ENCODE measurements around the gene ASPSCR1. TPM values are rescaled to one million over a fixed set of nuclear protein-coding genes. Genes with fewer than 3 reads are reported as not detected.

Gene ASPSCR1
- total and polyA plus RNA-seq, 2 of the 13 experiments (the other 11 are each of a cell fraction or from before 2014, with no cell fraction given): 274 to 314 TPM

DNA sequence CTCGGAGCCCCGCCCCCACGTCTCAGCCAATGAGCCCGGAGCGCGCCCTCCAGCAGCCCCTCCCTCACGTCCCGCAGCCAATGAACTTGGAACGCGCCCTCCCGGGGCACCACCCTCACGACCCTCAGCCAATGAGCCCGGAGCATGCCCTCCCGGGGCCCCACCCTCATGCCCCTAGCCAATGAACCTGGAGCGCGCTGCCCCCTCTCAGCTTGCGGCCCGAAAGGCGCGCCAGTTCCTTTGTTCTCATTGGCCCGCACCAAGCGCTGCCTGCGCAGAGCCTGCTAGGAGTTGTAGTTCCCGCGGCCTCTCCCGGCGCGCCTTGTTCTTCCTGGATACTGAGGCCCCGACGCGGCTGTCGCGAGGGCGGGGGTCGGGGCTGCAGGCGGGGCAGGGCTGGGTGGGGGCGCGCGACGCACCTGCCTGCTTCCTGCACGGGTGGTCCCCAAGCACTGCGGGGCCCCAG lies 45.6 kb downstream of the ASPSCR1 start, which contains the start of gene LRRC45 (continued):
- TF ChIP-seq, protein P1, sequence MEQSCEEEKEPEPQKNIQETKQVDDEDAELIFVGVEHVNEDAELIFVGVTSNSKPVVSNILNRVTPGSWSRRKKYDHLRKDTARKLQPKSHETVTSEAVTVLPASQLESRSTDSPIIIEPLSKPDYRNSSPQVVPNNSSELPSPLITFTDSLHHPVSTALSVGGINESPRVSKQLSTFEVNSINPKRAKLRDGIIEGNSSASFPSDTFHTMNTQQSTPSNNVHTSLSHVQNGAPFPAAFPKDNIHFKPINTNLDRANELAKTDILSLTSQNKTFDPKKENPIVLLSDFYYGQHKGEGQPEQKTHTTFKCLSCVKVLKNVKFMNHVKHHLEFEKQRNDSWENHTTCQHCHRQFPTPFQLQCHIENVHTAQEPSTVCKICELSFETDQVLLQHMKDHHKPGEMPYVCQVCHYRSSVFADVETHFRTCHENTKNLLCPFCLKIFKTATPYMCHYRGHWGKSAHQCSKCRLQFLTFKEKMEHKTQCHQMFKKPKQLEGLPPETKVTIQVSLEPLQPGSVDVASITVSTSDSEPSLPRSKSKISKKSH (CRISPR knock-in tag; IDR thresholded peaks at IDR 0.05; ENCODE audit: borderline replicate concordance): no peak
- TF ChIP-seq GZF1 (CRISPR knock-in tag; IDR thresholded peaks at IDR 0.05) (no peak), HOXA9 (CRISPR knock-in tag; IDR thresholded peaks at IDR 0.05; ENCODE audit: borderline replicate concordance) (no peak; the same call in 1 of the 2 replicates), FLYWCH1 (CRISPR knock-in tag; IDR thresholded peaks at IDR 0.05) (no peak), SMARCE1 (IDR thresholded peaks at IDR 0.05; ENCODE audit: borderline replicate concordance) (no peak), PPARG (CRISPR knock-in tag; conservative IDR thresholded peaks at IDR 0.05) (no peak), ZNF430 (CRISPR knock-in tag; IDR thresholded peaks at IDR 0.05) (no peak), FOSL2 (CRISPR knock-in tag; IDR thresholded peaks at IDR 0.05) (no peak), SMAD3 (CRISPR knock-in tag; IDR thresholded peaks at IDR 0.05) (no peak), ZNF121 (CRISPR knock-in tag; IDR thresholded peaks at IDR 0.05) (no peak), HDAC1 (CRISPR knock-in tag; IDR thresholded peaks at IDR 0.05) (no peak), NR2F6 (IDR thresholded peaks at IDR 0.05) (no peak), NR2F6 (CRISPR knock-in tag; IDR thresholded peaks at IDR 0.05) (no peak; the same call in 1 of the 2 replicates), ZKSCAN5 (CRISPR knock-in tag; IDR thresholded peaks at IDR 0.05) (no peak), TCF7 (IDR thresholded peaks at IDR 0.05; ENCODE audit: low read depth) (no peak), MIER2 (CRISPR knock-in tag; IDR thresholded peaks at IDR 0.05) (no peak), RFX1 (IDR thresholded peaks at IDR 0.05) (no peak), TCF12 (IDR thresholded peaks at IDR 0.05) (no peak), TCF12 (CRISPR knock-in tag; IDR thresholded peaks at IDR 0.05) (no peak), TEAD2 (CRISPR knock-in tag; IDR thresholded peaks at IDR 0.05) (no peak), REL (CRISPR knock-in tag; conservative IDR thresholded peaks at IDR 0.05) (no peak), ZNF616 (CRISPR knock-in tag; IDR thresholded peaks at IDR 0.05; ENCODE audit: low read depth) (no peak), ELF1 (CRISPR knock-in tag; IDR thresholded peaks at IDR 0.05) (peak; percentile 93), KLF9 (CRISPR knock-in tag; IDR thresholded peaks at IDR 0.05; ENCODE audit: low read depth) (no peak), ZSCAN9 (CRISPR knock-in tag; IDR thresholded peaks at IDR 0.05; ENCODE audit: borderline replicate concordance) (no peak), SSRP1 (CRISPR knock-in tag; IDR thresholded peaks at IDR 0.05) (no peak)
- TF ChIP-seq, protein P2, sequence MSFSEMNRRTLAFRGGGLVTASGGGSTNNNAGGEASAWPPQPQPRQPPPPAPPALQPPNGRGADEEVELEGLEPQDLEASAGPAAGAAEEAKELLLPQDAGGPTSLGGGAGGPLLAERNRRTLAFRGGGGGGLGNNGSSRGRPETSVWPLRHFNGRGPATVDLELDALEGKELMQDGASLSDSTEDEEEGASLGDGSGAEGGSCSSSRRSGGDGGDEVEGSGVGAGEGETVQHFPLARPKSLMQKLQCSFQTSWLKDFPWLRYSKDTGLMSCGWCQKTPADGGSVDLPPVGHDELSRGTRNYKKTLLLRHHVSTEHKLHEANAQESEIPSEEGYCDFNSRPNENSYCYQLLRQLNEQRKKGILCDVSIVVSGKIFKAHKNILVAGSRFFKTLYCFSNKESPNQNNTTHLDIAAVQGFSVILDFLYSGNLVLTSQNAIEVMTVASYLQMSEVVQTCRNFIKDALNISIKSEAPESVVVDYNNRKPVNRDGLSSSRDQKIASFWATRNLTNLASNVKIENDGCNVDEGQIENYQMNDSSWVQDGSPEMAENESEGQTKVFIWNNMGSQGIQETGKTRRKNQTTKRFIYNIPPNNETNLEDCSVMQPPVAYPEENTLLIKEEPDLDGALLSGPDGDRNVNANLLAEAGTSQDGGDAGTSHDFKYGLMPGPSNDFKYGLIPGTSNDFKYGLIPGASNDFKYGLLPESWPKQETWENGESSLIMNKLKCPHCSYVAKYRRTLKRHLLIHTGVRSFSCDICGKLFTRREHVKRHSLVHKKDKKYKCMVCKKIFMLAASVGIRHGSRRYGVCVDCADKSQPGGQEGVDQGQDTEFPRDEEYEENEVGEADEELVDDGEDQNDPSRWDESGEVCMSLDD (CRISPR knock-in tag; IDR thresholded peaks at IDR 0.05; ENCODE audit: borderline replicate concordance): no peak
- TF ChIP-seq, protein P3, sequence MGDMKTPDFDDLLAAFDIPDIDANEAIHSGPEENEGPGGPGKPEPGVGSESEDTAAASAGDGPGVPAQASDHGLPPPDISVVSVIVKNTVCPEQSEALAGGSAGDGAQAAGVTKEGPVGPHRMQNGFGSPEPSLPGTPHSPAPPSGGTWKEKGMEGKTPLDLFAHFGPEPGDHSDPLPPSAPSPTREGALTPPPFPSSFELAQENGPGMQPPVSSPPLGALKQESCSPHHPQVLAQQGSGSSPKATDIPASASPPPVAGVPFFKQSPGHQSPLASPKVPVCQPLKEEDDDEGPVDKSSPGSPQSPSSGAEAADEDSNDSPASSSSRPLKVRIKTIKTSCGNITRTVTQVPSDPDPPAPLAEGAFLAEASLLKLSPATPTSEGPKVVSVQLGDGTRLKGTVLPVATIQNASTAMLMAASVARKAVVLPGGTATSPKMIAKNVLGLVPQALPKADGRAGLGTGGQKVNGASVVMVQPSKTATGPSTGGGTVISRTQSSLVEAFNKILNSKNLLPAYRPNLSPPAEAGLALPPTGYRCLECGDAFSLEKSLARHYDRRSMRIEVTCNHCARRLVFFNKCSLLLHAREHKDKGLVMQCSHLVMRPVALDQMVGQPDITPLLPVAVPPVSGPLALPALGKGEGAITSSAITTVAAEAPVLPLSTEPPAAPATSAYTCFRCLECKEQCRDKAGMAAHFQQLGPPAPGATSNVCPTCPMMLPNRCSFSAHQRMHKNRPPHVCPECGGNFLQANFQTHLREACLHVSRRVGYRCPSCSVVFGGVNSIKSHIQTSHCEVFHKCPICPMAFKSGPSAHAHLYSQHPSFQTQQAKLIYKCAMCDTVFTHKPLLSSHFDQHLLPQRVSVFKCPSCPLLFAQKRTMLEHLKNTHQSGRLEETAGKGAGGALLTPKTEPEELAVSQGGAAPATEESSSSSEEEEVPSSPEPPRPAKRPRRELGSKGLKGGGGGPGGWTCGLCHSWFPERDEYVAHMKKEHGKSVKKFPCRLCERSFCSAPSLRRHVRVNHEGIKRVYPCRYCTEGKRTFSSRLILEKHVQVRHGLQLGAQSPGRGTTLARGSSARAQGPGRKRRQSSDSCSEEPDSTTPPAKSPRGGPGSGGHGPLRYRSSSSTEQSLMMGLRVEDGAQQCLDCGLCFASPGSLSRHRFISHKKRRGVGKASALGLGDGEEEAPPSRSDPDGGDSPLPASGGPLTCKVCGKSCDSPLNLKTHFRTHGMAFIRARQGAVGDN (CRISPR knock-in tag; IDR thresholded peaks at IDR 0.05): peak; percentile 4
